Muscle of leg (tissue), 11 donors: ENCODE measurements around the gene PMVK. TPM values are rescaled to one million over a fixed set of nuclear protein-coding genes. Genes with fewer than 3 reads are reported as not detected.

Experiments
- DNase-seq: peaks from one replicate; pipeline ENCODE4 v3.0.0; 2013
- H3K27ac ChIP-seq: one replicate; pipeline ENCODE4 v1.5.1; 2013; ENCODE audit warnings: mild to moderate bottlenecking, low read length, control low read depth
- H3K27me3 ChIP-seq: one replicate; pipeline ENCODE4 v1.6.1; 2013; ENCODE audit warnings: low read length; ENCODE audit not compliant: control insufficient read depth, insufficient read depth
- H3K36me3 ChIP-seq: one replicate; pipeline ENCODE4 v1.6.1; 2013; ENCODE audit warnings: low read length; ENCODE audit not compliant: control insufficient read depth, insufficient read depth
- H3K4me1 ChIP-seq: one replicate; pipeline ENCODE4 v1.6.1; 2013; ENCODE audit warnings: low read length; ENCODE audit not compliant: control insufficient read depth, insufficient read depth
- H3K4me3 ChIP-seq: one replicate; pipeline ENCODE4 v1.5.1; 2013; ENCODE audit warnings: low read length, control low read depth
- H3K9me3 ChIP-seq: replicated peaks from 2 replicates; pipeline ENCODE4 v1.6.1; 2013; ENCODE audit warnings: low read depth, low read length; ENCODE audit not compliant: control insufficient read depth
- WGBS: methylation state at CpG from one replicate; pipeline ENCODE4 v1.1.5; 2013; ENCODE audit warnings: missing lambda C conversion rate; ENCODE audit not compliant: insufficient coverage; 5-methylcytosine and 5-hydroxymethylcytosine counted together
- polyA plus RNA-seq, 8 donors: library from polyadenylated mRNA; unstranded; fragments of 120-200 nt; gene quantifications; one replicate each; pipeline versions ENCODE4 v1.2.1 to v1.2.3, GENCODE V29; 2013; ENCODE audit warnings: inconsistent platforms in 1 of 8, low replicate concordance in 1 of 8; ENCODE audit not compliant: insufficient read length in 8 of 8, insufficient read depth in 1 of 8
- total RNA-seq: library from RNA; stranded (reverse); fragments of 120-200 nt; gene quantifications from one replicate; pipeline ENCODE4 v1.2.4, GENCODE V29; 2013

PMVK gene
- total and polyA plus RNA-seq, 9 donors = 10.3 to 38.7 (median 33.1) TPM

DNA sequence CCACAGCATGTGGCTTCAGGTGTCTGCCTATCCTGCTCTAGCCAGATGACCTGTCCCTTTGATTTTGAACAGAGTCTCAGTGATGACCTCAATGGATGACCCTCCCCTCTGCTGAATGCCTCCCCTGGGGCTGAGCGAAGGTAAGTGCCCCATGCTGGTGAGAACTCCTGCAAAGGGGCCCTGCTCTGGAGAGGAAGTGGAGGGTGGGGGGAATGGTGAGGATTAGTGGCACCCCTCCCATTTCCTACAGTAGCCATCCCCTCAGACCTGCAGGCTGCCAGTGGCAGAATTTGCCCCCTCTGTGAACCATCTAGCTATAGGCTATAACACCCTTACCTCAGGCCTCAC lies 3.7 kb upstream of the PMVK start:
- Histone ChIP-seq H3K27ac (no peak overlapping the region), H3K27me3 (no peaks in the 10 kb centered on the region), H3K4me3 (no peak overlapping the region), H3K36me3 (peaks cover 11% of the 10 kb centered on the region), H3K9me3 (no peaks in the 10 kb centered on the region), H3K4me1 (peaks cover 55% of the 10 kb centered on the region)
- no CpG with 5 or more reads among the region's 1 CpG for WGBS
- no peak for DNase-seq

DNA sequence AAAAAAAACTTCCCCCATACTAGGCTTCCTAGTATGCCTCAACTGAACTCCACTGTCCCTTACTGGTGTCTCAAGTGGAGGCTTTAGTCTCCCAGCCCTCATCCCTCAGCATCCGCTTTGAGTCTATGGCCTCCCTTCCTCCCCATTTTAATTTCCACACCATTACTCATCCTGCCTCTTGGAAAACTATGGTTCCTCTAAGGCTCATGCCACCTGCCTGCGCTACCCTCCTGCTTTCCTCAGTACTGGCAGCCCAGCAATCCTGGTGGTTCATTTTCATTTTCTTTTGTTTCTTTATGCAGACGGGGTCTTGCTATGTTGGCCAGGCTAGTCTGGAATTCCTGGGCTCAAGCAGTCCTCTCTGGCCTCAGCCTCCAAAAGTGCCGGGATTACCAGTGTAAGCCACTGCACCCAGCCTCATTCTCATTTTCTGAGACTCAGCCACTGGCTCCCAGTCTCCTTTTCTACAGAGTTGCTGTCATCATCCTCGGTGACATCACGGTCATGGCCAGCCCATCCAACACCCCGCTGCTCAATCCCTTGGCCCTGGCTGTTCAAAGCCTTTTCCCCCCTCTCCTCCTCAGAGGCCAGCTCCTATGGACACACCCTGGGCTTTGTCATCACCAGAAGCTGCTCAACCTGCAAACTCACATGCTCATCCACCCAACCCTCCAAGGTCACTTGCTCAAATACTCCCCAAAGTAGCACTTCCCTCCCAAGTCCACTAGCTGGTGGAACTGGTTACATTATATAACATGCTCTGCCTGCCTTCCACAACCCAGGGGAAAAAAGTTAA lies 2.3 kb upstream of the PMVK start:
- Histone ChIP-seq H3K27ac (no peak overlapping the region), H3K4me1 (peaks cover 41% of the 10 kb centered on the region), H3K27me3 (no peaks in the 10 kb centered on the region), H3K9me3 (no peaks in the 10 kb centered on the region), H3K4me3 (no peak overlapping the region), H3K36me3 (peaks cover 4% of the 10 kb centered on the region)
- WGBS = 91% methylated on average over 7 of the region's 7 CpGs
- DNase-seq = no peak

DNA sequence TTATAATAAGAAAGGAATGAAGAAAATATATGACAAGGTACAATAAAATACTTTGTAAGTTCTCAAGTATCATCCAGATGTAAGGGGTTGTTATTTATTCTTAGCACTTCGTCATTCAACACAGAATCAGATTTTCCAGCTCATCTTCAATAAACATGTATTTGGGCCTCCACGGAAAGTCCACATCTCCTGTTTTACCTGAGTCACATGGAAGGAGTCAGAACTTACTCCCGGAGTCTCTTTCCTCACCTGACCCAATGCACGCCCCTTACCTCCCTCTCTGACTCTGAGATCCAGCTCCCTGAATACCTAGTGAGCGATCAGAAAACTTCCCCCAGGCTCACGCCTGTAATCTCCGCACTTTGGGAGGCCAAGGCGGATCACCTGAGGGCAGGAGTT lies 1.5 kb upstream of the PMVK start:
- DNase-seq = no peak
- peaks cover 4% of the 10 kb centered on the region for H3K36me3 ChIP-seq
- WGBS = 77% methylated on average over 7 of the region's 8 CpGs
- no peak overlapping the region for H3K4me3 ChIP-seq
- H3K4me1 ChIP-seq = peaks cover 39% of the 10 kb centered on the region
- peak overlapping the region; percentile 98 for H3K27ac ChIP-seq
- no peaks in the 10 kb centered on the region for H3K9me3 ChIP-seq
- H3K27me3 ChIP-seq = no peaks in the 10 kb centered on the region

DNA sequence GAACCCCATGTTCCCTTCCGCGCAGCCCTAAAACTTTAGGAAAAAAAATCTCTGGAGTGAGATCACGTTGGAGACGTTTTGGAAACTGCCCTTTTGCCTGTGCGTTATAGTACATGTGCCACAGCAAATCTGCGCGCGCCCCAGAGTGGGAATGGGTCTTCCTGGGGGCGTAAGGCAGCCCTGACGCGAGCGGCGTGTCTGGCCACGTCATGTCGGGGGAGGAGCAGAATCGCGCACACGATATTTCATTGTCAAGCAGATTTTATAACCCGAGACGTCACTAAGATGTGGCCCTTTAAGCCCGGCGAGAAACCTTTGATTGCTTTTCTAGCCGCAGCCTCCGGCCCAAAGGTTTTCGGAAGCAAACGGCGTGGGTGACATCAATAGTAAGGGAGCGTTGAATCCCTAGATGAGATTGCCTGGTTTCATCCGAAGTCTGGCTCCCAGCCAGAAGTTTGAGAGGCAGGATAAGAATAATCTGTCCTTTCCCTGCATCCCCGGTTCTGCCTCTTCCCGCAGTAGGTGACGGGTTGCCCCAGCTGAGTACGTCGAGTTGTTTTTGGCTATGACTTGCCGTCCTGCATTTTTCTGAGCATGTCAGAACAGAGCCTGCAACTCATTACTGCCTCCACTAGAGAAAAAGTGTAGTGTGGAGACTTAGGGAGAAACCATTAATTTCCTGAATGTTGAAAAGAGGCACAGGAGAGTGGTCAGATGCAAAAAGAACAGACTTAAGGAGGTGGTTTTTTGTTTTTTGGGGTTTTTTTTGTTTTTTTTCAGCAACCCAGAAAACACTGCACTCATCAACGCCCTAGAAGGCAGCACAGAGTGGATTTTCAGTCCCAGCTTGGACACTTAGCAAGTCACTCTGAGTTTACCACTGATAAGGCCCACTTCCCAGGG lies 817 bp upstream of the PMVK start:
- peaks cover 34% of the 10 kb centered on the region for H3K4me1 ChIP-seq

DNA sequence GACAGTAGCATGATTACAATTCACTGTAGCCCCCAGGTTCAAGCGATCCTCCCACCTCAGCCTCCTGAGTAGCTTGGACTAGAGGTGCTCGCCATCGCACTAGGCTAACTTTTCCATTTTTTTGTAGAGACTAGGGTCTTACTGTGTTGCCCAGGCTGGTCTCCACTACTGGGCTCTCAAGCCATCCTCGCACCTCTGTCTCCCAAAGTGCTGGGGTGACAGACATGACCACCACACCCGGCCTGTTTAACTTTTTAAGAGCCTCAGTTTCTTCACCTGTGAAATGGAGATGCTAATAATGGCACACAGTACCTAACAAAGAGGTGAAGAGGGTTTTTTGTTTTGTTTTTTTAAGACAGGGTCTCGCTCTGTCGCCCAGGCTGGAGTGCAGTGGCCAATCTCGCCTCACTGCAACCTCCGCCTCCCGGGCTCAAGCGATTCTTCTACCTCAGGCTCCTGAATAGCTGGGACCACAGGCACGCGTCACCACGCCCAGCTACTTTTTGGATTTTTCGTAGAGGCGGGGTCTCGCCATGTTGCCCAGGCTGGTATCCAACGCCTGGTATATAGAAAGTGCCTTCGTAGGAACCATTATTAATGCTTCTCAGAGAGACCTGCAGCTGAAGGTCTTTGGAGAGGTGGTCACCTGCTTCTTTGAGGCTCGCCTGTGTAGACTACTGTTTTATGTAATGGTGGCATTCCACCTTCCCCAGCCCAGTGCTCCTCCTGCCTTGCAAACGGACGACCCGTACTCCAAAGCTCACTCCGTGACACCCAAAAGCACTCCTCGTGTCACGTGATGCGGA lies 567 bp downstream of the PMVK start:
- peaks cover 20% of the 10 kb centered on the region for H3K4me1 ChIP-seq
- peaks cover 8% of the 10 kb centered on the region for H3K36me3 ChIP-seq
- no peaks in the 10 kb centered on the region for H3K9me3 ChIP-seq
- 36% methylated on average over 24 of the region's 27 CpGs for WGBS
- no peaks in the 10 kb centered on the region for H3K27me3 ChIP-seq
- H3K27ac ChIP-seq = peak overlapping the region; percentile 98
- H3K4me3 ChIP-seq = peak overlapping the region; percentile 86
- no peak for DNase-seq

More for the DNA sequence above, 817 bp upstream of the PMVK start:
- WGBS = under 1% methylated on average over 29 of the region's 36 CpGs
- Histone ChIP-seq H3K36me3 (no peaks in the 10 kb centered on the region), H3K9me3 (no peaks in the 10 kb centered on the region), H3K4me3 (peak overlapping the region; percentile 86), H3K27me3 (no peaks in the 10 kb centered on the region), H3K27ac (peak overlapping the region; percentile 98)
- DNase-seq = peak; percentile 98

DNA sequence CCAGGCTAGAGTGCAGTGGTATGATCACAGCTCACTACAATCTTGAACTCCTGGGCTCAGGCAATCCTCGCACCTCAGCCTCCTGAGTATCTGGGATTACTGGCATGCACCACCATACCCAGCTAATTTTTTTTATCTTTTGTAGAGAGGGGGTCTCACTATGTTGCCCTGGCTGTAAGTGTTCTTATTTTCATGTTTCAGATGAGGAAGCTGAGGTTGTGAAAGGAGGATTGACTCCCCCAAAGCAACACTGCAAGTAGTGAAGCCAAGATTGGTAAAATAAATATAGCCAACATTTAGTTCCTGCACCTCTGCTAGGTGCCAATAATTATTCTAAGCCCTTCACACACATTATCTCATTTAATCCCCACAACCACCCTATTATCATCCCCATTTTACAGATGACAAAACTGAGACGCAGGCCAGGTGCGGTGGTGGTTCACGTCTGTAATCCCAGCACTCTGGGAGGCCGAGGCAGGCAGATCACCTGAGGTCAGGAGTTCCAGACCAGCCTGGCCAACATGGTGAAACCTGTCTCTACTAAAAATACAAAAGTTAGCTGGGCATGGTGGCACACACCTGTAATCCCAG lies 2.1 kb downstream of the PMVK start:
- Histone ChIP-seq H3K27me3 (no peaks in the 10 kb centered on the region), H3K9me3 (no peaks in the 10 kb centered on the region)
- DNase-seq = no peak

DNA sequence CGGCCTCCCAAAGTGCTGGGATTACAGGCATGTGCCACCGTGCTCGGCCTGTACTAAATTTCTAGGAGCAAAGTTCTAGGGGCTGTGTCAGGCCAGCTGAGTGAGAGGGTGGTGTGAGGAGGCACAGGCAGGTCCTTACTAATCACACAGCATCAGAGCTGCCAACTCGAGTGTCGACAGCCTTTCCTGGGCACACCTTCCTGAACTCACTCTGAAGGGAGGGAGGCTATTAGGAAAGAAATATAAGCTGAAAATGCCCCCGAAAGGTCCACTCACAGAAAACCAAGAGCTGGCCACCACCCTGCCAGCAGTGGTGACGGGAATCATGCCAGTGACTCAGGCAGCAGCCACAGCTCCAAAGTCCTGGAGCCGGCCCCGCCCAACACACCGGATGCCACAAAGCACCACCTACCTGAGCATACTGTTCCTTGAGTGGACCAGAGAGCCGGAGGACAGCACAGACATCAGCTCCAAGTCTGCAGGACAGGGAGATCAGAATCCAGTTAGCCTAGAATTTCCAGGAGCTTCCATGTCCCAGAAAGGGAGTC lies 4.5 kb downstream of the PMVK start:
- H3K4me1 ChIP-seq = peaks cover 8% of the 10 kb centered on the region
- peaks cover 30% of the 10 kb centered on the region for H3K36me3 ChIP-seq
- H3K27ac ChIP-seq = no peak overlapping the region
- H3K9me3 ChIP-seq = no peaks in the 10 kb centered on the region
- H3K27me3 ChIP-seq = no peaks in the 10 kb centered on the region
- no peak for DNase-seq
- H3K4me3 ChIP-seq = no peak overlapping the region
- 91% methylated on average over 6 of the region's 11 CpGs for WGBS

More for the DNA sequence above, 2.1 kb downstream of the PMVK start:
- H3K4me3 ChIP-seq = no peak overlapping the region
- WGBS = 100% methylated on average over 4 of the region's 5 CpGs
- peaks cover 12% of the 10 kb centered on the region for H3K36me3 ChIP-seq
- peaks cover 10% of the 10 kb centered on the region for H3K4me1 ChIP-seq
- no peak overlapping the region for H3K27ac ChIP-seq

DNA sequence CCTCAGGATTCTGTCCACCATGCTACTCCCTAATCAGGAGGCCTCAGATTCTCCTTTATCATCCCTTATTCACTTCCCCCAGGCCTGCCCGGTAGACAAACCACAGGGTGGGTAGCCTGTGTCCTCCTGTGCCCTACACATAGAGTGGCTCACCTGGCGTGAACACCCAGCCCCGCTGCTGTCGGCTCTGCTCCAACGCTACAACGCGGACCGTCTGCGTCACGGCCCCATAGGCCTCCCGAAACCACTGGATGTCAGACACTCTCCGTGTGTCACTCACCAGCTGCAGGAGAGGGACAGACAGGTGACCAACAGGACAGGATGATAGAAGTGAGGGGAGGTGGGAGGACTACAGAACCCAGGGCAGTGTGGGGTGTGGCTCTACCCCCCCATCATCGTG lies 10.3 kb downstream of the PMVK start:
- Histone ChIP-seq H3K4me3 (no peak overlapping the region), H3K36me3 (peaks cover 71% of the 10 kb centered on the region), H3K27me3 (no peaks in the 10 kb centered on the region), H3K9me3 (no peaks in the 10 kb centered on the region), H3K4me1 (no peaks in the 10 kb centered on the region), H3K27ac (no peak overlapping the region)
- DNase-seq = no peak
- 95% methylated on average over 10 of the region's 13 CpGs for WGBS

DNA sequence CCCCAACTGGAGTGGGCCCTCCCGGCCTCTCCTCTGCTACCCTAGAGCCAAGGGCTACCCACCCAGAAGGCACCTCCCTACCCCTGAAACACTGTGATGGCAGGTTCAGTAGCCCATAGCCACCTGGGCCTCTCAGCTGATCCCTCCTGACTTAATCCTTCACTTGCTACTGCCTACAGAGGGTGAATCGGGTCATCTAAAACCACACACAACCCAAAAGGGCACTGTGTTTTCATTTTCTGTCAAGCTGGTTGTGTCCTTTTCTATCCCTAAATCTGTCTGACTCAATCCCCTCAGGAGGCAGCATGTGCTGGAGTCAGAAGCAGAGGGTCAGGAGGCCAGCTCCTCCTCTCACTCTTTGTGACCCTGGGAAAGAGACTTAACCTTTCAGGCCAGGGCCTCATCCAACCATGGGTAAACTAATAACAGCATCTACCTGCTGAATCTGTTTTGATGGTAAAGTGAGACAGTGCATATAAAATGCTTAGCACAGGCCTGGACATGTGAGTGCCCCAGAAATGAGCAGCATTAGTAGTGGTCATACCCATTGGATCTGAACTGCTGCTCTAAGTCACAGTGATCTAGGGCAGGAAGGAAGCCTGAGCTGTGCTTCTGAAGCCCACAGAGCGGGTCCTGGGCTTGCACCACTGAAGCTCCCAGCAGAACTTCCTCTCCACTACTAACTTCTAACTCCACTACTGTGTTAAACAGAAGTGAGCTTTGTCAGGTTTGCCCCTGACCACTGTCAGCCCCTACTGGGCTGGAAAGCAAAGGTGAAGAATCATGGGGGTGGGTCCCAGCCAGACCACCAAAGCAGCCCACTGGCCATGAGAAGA lies 11.0 kb downstream of the PMVK start:
- Histone ChIP-seq H3K36me3 (peaks cover 68% of the 10 kb centered on the region), H3K27ac (no peak overlapping the region), H3K4me3 (no peak overlapping the region), H3K9me3 (no peaks in the 10 kb centered on the region), H3K4me1 (no peaks in the 10 kb centered on the region), H3K27me3 (no peaks in the 10 kb centered on the region)
- 96% methylated on average over 2 of the region's 3 CpGs for whole genome bisulfite sequencing
- no peak for DNase-seq
